LNCaP clone FGC (cell line): ENCODE results near the gene NTS.

ENCODE experiments used
- DNase-seq: peaks from one replicate; pipeline ENCODE4 v3.0.0-alpha.2; 2011; ENCODE audit warnings: low read depth
- H3K4me3 ChIP-seq: 2 replicates; pipeline ENCODE4 v1.5.1; 2011; ENCODE audit warnings: mild to moderate bottlenecking, low read depth, low read length, control low read depth
- TF ChIP-seq, protein P1 (sequence below): IDR thresholded peaks from 2 replicates; pipeline ENCODE4 v1.5.1; 2012; ENCODE audit warnings: mild to moderate bottlenecking; ENCODE audit not compliant: control insufficient read depth, insufficient read depth; ENCODE audit errors: extremely low read depth

NTS gene

GRCh38 chr12:85874031-85874461 is at the start of gene NTS:
NTS (plus strand) TSS chr12:85874295; CDS start chr12:85874404, 109 bp downstream.
- TF ChIP-seq, protein P1, sequence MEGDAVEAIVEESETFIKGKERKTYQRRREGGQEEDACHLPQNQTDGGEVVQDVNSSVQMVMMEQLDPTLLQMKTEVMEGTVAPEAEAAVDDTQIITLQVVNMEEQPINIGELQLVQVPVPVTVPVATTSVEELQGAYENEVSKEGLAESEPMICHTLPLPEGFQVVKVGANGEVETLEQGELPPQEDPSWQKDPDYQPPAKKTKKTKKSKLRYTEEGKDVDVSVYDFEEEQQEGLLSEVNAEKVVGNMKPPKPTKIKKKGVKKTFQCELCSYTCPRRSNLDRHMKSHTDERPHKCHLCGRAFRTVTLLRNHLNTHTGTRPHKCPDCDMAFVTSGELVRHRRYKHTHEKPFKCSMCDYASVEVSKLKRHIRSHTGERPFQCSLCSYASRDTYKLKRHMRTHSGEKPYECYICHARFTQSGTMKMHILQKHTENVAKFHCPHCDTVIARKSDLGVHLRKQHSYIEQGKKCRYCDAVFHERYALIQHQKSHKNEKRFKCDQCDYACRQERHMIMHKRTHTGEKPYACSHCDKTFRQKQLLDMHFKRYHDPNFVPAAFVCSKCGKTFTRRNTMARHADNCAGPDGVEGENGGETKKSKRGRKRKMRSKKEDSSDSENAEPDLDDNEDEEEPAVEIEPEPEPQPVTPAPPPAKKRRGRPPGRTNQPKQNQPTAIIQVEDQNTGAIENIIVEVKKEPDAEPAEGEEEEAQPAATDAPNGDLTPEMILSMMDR: no peak
- DNase-seq: no peak
- no peak within 1 kb of the TSS for H3K4me3 ChIP-seq

DNA sequence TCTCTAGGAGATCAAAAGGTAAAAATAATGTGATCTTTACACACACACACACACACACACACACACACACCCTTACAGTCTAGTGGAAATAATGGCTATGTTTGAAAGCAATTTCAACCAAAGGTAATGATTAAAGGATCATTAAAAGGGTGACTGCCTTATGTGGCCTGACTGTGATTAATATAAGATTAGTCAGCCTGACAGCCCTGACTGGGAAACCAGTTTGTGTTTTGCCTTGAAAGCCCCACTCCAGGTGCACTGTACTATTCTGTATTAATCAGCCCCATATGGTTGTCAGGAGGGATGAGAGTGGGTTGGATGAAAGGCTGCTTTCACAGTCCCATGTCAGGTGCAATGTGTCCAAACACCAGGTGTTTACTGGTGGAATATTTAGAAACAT is 48.3 kb upstream of the NTS start:
- TF ChIP-seq, protein P1: no peak
- no peak for DNase-seq
- no peak overlapping the region for H3K4me3 ChIP-seq

GRCh38 chr12:85828576-85828975 is 45.5 kb upstream of the NTS start:
- H3K4me3 ChIP-seq: no peak overlapping the region
- TF ChIP-seq, protein P1: no peak
- DNase-seq: no peak

GRCh38 chr12:85829391-85829790 is 44.7 kb upstream of the NTS start:
- DNase-seq: no peak
- no peak overlapping the region for H3K4me3 ChIP-seq
- TF ChIP-seq, protein P1: no peak

DNA sequence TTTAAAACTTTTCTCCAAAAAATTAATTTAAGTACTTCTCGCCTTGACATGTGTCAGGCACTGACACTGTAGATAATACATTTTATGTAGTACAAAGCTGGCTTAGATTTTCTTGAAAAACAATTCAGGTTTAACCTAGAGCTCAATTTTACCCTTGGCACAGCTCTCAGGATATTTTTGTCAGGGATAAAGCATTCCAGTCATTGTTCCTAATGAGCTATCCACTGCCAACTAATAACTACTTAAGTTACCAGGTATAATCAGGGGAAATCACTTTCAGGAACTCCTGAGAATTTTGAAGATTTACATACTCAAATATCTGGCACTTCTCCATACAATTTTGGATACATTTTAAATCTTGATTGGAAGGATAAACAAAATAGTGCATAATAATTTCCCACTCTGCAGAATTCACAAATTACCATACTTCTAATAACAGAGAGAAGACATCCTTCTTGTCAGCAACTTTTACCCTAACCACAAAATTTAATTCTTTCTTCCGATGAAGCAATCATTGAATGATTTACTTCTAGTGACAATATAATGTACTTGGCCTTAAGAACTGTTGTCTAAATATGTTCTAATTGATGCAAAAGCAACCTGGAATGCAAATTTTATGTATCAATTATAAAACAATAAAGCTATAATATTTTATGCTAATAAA is 42.6 kb upstream of the NTS start:
- TF ChIP-seq, protein P1: no peak
- no peak for DNase-seq
- no peak overlapping the region for H3K4me3 ChIP-seq

DNA sequence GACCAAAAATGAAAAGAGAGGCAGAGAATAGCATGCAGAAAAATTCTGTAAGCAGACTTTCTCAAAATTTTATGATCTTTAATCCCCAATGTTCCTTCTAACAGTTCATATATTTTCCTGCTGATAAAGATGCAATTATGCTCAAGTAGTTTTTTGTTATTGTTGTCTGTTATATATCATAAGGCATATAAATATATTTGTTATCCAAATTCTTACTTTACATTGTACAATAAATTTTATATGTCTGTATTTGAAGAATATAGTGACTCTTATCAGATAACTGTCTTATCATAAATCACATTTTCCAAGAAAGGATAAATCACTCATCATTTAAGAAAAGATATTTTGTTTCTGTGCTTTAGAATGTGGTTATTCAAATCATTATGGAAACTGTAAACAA is 40.5 kb upstream of the NTS start:
- no peak for DNase-seq
- no peak overlapping the region for H3K4me3 ChIP-seq
- TF ChIP-seq, protein P1: no peak

- no peak for DNase-seq
- TF ChIP-seq, protein P1: no peak
- no peak overlapping the region for H3K4me3 ChIP-seq
Observed at GRCh38 chr12:85834378-85834777, 39.7 kb upstream of the NTS start.
